ENCODE measurements around the gene BSN. TPM values are rescaled to one million over a fixed set of nuclear protein-coding genes. Genes with fewer than 3 reads are reported as not detected.

The BSN gene
- total and polyA plus RNA-seq, 12 donors, result 0.06 to 1.4 (median 0.62) TPM

DNA sequence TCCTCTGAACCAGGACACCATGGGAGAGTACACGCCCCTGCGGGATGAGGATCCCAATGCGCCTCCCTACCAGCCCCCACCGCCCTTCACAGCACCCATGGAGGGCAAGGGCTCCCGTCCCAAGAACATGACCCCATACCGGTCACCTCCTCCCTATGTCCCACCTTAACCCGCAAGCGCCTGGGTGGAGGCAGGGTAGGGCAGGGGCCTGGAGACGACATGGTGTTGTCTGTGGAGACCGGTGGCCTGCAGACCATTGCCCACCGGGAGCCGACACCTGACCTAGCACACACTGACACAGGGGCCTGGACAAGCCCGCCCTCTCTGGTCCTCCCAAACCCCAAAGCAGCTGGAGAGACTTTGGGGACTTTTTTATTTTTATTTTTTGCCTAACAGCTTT is 21.2 kb upstream of the BSN start:
- TF ChIP-seq, protein P1, sequence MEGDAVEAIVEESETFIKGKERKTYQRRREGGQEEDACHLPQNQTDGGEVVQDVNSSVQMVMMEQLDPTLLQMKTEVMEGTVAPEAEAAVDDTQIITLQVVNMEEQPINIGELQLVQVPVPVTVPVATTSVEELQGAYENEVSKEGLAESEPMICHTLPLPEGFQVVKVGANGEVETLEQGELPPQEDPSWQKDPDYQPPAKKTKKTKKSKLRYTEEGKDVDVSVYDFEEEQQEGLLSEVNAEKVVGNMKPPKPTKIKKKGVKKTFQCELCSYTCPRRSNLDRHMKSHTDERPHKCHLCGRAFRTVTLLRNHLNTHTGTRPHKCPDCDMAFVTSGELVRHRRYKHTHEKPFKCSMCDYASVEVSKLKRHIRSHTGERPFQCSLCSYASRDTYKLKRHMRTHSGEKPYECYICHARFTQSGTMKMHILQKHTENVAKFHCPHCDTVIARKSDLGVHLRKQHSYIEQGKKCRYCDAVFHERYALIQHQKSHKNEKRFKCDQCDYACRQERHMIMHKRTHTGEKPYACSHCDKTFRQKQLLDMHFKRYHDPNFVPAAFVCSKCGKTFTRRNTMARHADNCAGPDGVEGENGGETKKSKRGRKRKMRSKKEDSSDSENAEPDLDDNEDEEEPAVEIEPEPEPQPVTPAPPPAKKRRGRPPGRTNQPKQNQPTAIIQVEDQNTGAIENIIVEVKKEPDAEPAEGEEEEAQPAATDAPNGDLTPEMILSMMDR (IDR thresholded peaks at IDR 0.05), result no peak
- ATAC-seq (peak in 2 of 8 donors; percentile 11 to 12), DNase-seq (no peak)
- H3K36me3 ChIP-seq, result peaks cover 0 to 56% (median 31%) of the 10 kb centered on the region in 9 donors
- H3K9me3 ChIP-seq, result no peaks in the 10 kb centered on the region
- intact Hi-C loops (cut with DNase I), result no loop called here
- no peak overlapping the region for H3K27ac ChIP-seq
- H3K27me3 ChIP-seq, result no peaks in the 10 kb centered on the region
- WGBS, 2 donors, result 89 to 92% methylated on average over 13 of the region's 13 CpGs
- no peak overlapping the region for H3K4me3 ChIP-seq
- H3K4me1 ChIP-seq, result peaks cover 0 to 13% (median 0%) of the 10 kb centered on the region in 9 donors

DNA sequence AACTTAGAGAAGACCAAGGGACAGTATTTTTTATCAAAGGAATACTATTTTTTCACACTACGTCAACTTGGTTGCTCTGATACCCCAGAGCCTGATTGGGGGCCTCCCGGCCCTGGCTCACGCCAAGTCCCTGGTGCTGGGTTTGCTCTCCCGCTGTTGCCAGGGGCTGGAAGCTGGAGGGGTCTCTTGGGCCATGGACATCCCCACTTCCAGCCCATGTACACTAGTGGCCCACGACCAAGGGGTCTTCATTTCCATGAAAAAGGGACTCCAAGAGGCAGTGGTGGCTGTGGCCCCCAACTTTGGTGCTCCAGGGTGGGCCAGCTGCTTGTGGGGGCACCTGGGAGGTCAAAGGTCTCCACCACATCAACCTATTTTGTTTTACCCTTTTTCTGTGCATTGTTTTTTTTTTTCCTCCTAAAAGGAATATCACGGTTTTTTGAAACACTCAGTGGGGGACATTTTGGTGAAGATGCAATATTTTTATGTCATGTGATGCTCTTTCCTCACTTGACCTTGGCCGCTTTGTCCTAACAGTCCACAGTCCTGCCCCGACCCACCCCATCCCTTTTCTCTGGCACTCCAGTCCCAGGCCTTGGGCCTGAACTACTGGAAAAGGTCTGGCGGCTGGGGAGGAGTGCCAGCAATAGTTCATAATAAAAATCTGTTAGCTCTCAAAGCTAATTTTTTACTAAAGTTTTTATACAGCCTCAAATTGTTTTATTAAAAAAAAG is 20.3 kb upstream of the BSN start:
- Histone ChIP-seq H3K27ac (peak overlapping the region in 1 of 10 donors; percentile 29), H3K4me1 (peaks cover 0 to 13% (median 0%) of the 10 kb centered on the region in 9 donors), H3K9me3 (no peaks in the 10 kb centered on the region), H3K36me3 (peaks cover 0 to 56% (median 31%) of the 10 kb centered on the region in 9 donors), H3K27me3 (no peaks in the 10 kb centered on the region), H3K4me3 (no peak overlapping the region)
- DNase-seq, result no peak
- ATAC-seq, result no peak
- TF ChIP-seq, protein P1 (IDR thresholded peaks at IDR 0.05), result no peak
- intact Hi-C loops (cut with DNase I), result no loop called here
- WGBS, 2 donors, result 85 to 90% methylated on average over 9 of the region's 9 CpGs

DNA sequence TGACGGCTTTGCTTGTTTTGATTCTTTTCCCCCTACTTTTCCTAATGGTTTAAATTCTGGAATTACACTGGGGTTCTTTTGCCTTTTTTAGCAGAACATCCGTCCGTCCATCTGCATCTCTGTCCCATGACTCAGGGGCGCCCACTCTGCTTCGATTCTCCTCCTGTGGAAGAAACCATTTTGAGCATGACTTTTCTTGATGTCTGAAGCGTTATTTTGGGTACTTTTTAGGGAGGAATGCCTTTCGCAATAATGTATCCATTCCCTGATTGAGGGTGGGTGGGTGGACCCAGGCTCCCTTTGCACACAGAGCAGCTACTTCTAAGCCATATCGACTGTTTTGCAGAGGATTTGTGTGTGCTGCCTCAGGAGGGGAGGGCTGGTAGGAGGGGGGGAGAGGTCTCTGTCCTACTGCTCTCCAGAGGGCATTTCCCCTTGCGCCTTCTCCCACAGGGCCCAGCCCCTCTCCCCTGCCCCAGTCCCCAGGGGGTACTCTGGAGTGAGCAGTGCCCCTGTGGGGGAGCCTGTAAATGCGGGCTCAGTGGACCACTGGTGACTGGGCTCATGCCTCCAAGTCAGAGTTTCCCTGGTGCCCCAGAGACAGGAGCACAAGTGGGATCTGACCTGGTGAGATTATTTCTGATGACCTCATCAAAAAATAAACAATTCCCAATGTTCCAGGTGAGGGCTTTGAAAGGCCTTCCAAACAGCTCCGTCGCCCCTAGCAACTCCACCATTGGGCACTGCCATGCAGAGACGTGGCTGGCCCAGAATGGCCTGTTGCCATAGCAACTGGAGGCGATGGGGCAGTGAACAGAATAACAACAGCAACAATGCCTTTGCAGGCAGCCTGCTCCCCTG is 19.5 kb upstream of the BSN start:
- peaks cover 0 to 55% (median 31%) of the 10 kb centered on the region in 9 donors for H3K36me3 ChIP-seq
- 87 to 88% methylated on average over 14 of the region's 14 CpGs for WGBS, 2 donors
- H3K9me3 ChIP-seq, result no peaks in the 10 kb centered on the region
- no peak for ATAC-seq
- no peak overlapping the region for H3K4me3 ChIP-seq
- DNase-seq, result no peak
- TF ChIP-seq, protein P1 (IDR thresholded peaks at IDR 0.05), result no peak
- intact Hi-C loops (cut with DNase I), result loop anchor here in 3 of 10 donors (5.0 kb wide), 3 partner anchors 132 to 372 kb away; partner anchors contain the start of gene APEH (in 1 of the 3)
- no peak overlapping the region for H3K27ac ChIP-seq
- H3K4me1 ChIP-seq, result peaks cover 0 to 14% (median 0%) of the 10 kb centered on the region in 9 donors
- no peaks in the 10 kb centered on the region for H3K27me3 ChIP-seq

Data from heart right ventricle (tissue), 16 donors.